Renal cortical epithelial cell (primary cell): Measurements from ENCODE around the gene PIP5K1C. TPM values are rescaled to one million over a fixed set of nuclear protein-coding genes. Genes with fewer than 3 reads are reported as not detected.

Experiments used
- DNase-seq: peaks from one replicate; pipeline ENCODE4 v3.0.0-alpha.2; 2011; ENCODE audit warnings: low read depth
- total RNA-seq: library from RNA; depleted of rRNA; stranded (reverse); fragments of >200 nt; gene quantifications from 2 replicates; pipeline ENCODE4 v1.2.3, GENCODE V29; 2014

The PIP5K1C gene
- total RNA-seq, 1 donor from 2014 or later, result 38.4 TPM

GRCh38 chr19:3721887-3722442, 21.7 kb upstream of the PIP5K1C start:
- no peak for DNase-seq

GRCh38 chr19:3721131-3721886, 21.0 kb upstream of the PIP5K1C start:
- DNase-seq, result peak; percentile 36

- DNase-seq, result no peak
Measured at GRCh38 chr19:3720349-3720917, 20.2 kb upstream of the PIP5K1C start.

- DNase-seq, result no peak
Measured at GRCh38 chr19:3719868-3720267, 19.6 kb upstream of the PIP5K1C start.

GRCh38 chr19:3716147-3716668, 15.9 kb upstream of the PIP5K1C start:
- DNase-seq, result no peak

GRCh38 chr19:3712663-3713611, 12.7 kb upstream of the PIP5K1C start:
- DNase-seq, result no peak

GRCh38 chr19:3710265-3710812, 10.1 kb upstream of the PIP5K1C start:
- DNase-seq, result peak; percentile 59

- DNase-seq, result no peak
Measured at GRCh38 chr19:3708207-3708931, 8.1 kb upstream of the PIP5K1C start, which contains the start of gene TJP3. Gene TJP3, plus strand, starts transcription at chr19:3708384. Its CDS starts 20,049 bp downstream, at chr19:3728433.

- DNase-seq, result no peak
Measured at GRCh38 chr19:3707868-3708206, 7.6 kb upstream of the PIP5K1C start.

GRCh38 chr19:3701200-3701599, 932 bp upstream of the PIP5K1C start:
- DNase-seq, result no peak

GRCh38 chr19:3699741-3700241, 477 bp downstream of the PIP5K1C start:
- no peak for DNase-seq

GRCh38 chr19:3698974-3699740, 1.1 kb downstream of the PIP5K1C start:
- no peak for DNase-seq

GRCh38 chr19:3698386-3698950, 1.8 kb downstream of the PIP5K1C start:
- DNase-seq, result no peak

- DNase-seq, result no peak
Measured at GRCh38 chr19:3697671-3698385, 2.4 kb downstream of the PIP5K1C start.

GRCh38 chr19:3697094-3697493, 3.2 kb downstream of the PIP5K1C start:
- DNase-seq, result no peak

- DNase-seq, result no peak
Measured at GRCh38 chr19:3696660-3696995, 3.6 kb downstream of the PIP5K1C start.

- no peak for DNase-seq
Measured at GRCh38 chr19:3695986-3696659, 4.1 kb downstream of the PIP5K1C start.

GRCh38 chr19:3695124-3695733, 5.0 kb downstream of the PIP5K1C start:
- DNase-seq, result no peak
